Activated CD4-positive, alpha-beta T cell treated with anti-CD3 and anti-CD28 coated beads, Interleukin-10, Interleukin-2, amounts not matched to agents 100 ng/mL and 50 ng/mL, durations not matched to agents 16 hours and 8 hours (primary cell): Measurements from ENCODE around the gene KTI12.
"Not testable (repeated sequence)": the region's sequence is repeated elsewhere in the genome, so short reads cannot be mapped to it uniquely, and the experiment has no call there.

Source experiments
- DNase-seq: peaks from one replicate; pipeline ENCODE4 v3.0.0-alpha.2; 2020

The KTI12 gene

GRCh38 chr1:52037909-52038308 is 4.3 kb upstream of the KTI12 start:
- no peak for DNase-seq

GRCh38 chr1:52037402-52037814 is 3.8 kb upstream of the KTI12 start:
- DNase-seq: no peak

- DNase-seq: no peak
Observed at GRCh38 chr1:52034050-52034384, 407 bp upstream of the KTI12 start.

GRCh38 chr1:52032785-52033131 is 852 bp downstream of the KTI12 start:
- peak; percentile 31 for DNase-seq

GRCh38 chr1:52032124-52032784 is 1.4 kb downstream of the KTI12 start:
- peak; percentile 9 for DNase-seq

GRCh38 chr1:52028839-52029238 is 4.8 kb downstream of the KTI12 start:
- DNase-seq: not testable (repeated sequence)

- no peak for DNase-seq
Observed at GRCh38 chr1:52028328-52028727, 5.3 kb downstream of the KTI12 start.

- no peak for DNase-seq
Observed at GRCh38 chr1:52026278-52026677, 7.3 kb downstream of the KTI12 start.

- no peak for DNase-seq
Observed at GRCh38 chr1:52022133-52022532, 11.5 kb downstream of the KTI12 start.

- no peak for DNase-seq
Observed at GRCh38 chr1:52008071-52008809, 25.4 kb downstream of the KTI12 start.

- DNase-seq: no peak
Observed at GRCh38 chr1:52007215-52008002, 26.2 kb downstream of the KTI12 start.

GRCh38 chr1:52006081-52006553 is 27.5 kb downstream of the KTI12 start:
- DNase-seq: not testable (repeated sequence)

- not testable (repeated sequence) for DNase-seq
Observed at GRCh38 chr1:52005548-52005947, 28.1 kb downstream of the KTI12 start.

GRCh38 chr1:52003877-52004276 is 29.7 kb downstream of the KTI12 start:
- no peak for DNase-seq

- peak; percentile 85 for DNase-seq
Observed at GRCh38 chr1:52002038-52002917, 31.3 kb downstream of the KTI12 start.

- no peak for DNase-seq
Observed at GRCh38 chr1:51998701-51999100, 34.9 kb downstream of the KTI12 start.

GRCh38 chr1:51997974-51998382 is 35.6 kb downstream of the KTI12 start:
- DNase-seq: no peak

- DNase-seq: peak; percentile 68
Observed at GRCh38 chr1:51990478-51990965, 43.1 kb downstream of the KTI12 start, which contains the start of gene RAB3B. TSS of gene RAB3B (minus strand) at chr1:51990700. CDS start at chr1:51977117, 13,583 bp downstream.

- no peak for DNase-seq
Observed at GRCh38 chr1:51989582-51990477, 43.8 kb downstream of the KTI12 start.

GRCh38 chr1:51988254-51988653 is 45.4 kb downstream of the KTI12 start:
- no peak for DNase-seq

- no peak for DNase-seq
Observed at GRCh38 chr1:51986718-51987117, 46.9 kb downstream of the KTI12 start.
